ENCODE data around the gene PMFBP1.

DNA sequence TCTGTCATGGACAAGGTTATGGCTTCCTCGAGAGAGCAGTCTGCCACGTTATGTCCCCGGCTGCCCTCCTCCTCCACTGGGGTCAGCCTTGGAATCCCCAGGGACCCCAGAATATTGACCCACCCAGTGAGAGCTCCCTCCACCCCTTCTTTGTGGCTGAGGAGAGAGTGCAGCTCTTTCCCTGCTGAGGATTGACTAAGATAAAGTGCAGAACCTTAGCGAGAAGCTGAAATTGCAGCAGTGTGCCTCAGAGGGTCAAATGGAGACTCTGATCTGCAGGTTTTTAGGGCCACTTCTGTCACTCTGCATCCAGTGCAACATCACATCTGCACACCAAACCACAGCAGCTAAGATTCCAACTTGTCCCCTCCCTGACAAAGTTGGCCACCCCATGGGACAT lies 25.6 kb upstream of the PMFBP1 start:
- TF ChIP-seq, protein P1, sequence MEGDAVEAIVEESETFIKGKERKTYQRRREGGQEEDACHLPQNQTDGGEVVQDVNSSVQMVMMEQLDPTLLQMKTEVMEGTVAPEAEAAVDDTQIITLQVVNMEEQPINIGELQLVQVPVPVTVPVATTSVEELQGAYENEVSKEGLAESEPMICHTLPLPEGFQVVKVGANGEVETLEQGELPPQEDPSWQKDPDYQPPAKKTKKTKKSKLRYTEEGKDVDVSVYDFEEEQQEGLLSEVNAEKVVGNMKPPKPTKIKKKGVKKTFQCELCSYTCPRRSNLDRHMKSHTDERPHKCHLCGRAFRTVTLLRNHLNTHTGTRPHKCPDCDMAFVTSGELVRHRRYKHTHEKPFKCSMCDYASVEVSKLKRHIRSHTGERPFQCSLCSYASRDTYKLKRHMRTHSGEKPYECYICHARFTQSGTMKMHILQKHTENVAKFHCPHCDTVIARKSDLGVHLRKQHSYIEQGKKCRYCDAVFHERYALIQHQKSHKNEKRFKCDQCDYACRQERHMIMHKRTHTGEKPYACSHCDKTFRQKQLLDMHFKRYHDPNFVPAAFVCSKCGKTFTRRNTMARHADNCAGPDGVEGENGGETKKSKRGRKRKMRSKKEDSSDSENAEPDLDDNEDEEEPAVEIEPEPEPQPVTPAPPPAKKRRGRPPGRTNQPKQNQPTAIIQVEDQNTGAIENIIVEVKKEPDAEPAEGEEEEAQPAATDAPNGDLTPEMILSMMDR (IDR thresholded peaks at IDR 0.05): no peak
- TF ChIP-seq POLR2A (IDR thresholded peaks at IDR 0.05): no peak
